GM20431 (cell line): ENCODE measurements around the gene MN1.

Source experiments
- in situ Hi-C: fragments of 300-500 bp; cut with MseI, MboI; formaldehyde crosslinking; loops from one replicate; pipeline ENCODE4 v1.15.0; 2020; ENCODE audit warnings: low sequenced_read_pairs; ENCODE audit not compliant: unreplicated experiment

MN1 gene

GRCh38 chr22:27723708-27724107, 77.8 kb downstream of the MN1 start:
- in situ Hi-C loops, result no loop called here

GRCh38 chr22:27723158-27723557, 78.4 kb downstream of the MN1 start:
- in situ Hi-C loops, result no loop called here

- in situ Hi-C loops, result no loop called here
Observed at GRCh38 chr22:27720860-27721259, 80.7 kb downstream of the MN1 start.

- in situ Hi-C loops, result no loop called here
Observed at GRCh38 chr22:27719535-27720227, 81.9 kb downstream of the MN1 start.

GRCh38 chr22:27719036-27719347, 82.6 kb downstream of the MN1 start:
- in situ Hi-C loops, result no loop called here

GRCh38 chr22:27718186-27719035, 83.1 kb downstream of the MN1 start:
- in situ Hi-C loops, result no loop called here

- in situ Hi-C loops, result no loop called here
Observed at GRCh38 chr22:27717094-27717493, 84.5 kb downstream of the MN1 start.

- in situ Hi-C loops, result no loop called here
Observed at GRCh38 chr22:27716074-27716473, 85.5 kb downstream of the MN1 start.

- in situ Hi-C loops, result no loop called here
Observed at GRCh38 chr22:27715106-27715505, 86.5 kb downstream of the MN1 start.

GRCh38 chr22:27714068-27714467, 87.5 kb downstream of the MN1 start:
- in situ Hi-C loops, result no loop called here

GRCh38 chr22:27713461-27713860, 88.1 kb downstream of the MN1 start:
- in situ Hi-C loops, result no loop called here

GRCh38 chr22:27711756-27712155, 89.8 kb downstream of the MN1 start:
- in situ Hi-C loops, result no loop called here

GRCh38 chr22:27711012-27711411, 90.5 kb downstream of the MN1 start:
- in situ Hi-C loops, result no loop called here

GRCh38 chr22:27709919-27710675, 91.5 kb downstream of the MN1 start:
- in situ Hi-C loops, result no loop called here

- in situ Hi-C loops, result no loop called here
Observed at GRCh38 chr22:27706489-27706888, 95.1 kb downstream of the MN1 start.

GRCh38 chr22:27705408-27706080, 96.0 kb downstream of the MN1 start:
- in situ Hi-C loops, result no loop called here

- in situ Hi-C loops, result no loop called here
Observed at GRCh38 chr22:27704581-27704980, 97.0 kb downstream of the MN1 start.

- in situ Hi-C loops, result no loop called here
Observed at GRCh38 chr22:27699383-27700019, 102.1 kb downstream of the MN1 start.

- in situ Hi-C loops, result no loop called here
Observed at GRCh38 chr22:27698813-27699212, 102.7 kb downstream of the MN1 start.
